HG03196 (cell line): ENCODE measurements around the gene UFSP2.
"Not testable (repeated sequence)": the region's sequence is repeated elsewhere in the genome, so short reads cannot be mapped to it uniquely, and the experiment has no call there.

Experiments
- ATAC-seq: cut with Tn5 transposase; IDR thresholded peaks from one replicate; pipeline ENCODE4 v1.9.1; 2021; ENCODE audit not compliant: unreplicated experiment

UFSP2 gene

GRCh38 chr4:185384930-185385331 lies 40.8 kb downstream of the UFSP2 start:
- ATAC-seq: no peak

DNA sequence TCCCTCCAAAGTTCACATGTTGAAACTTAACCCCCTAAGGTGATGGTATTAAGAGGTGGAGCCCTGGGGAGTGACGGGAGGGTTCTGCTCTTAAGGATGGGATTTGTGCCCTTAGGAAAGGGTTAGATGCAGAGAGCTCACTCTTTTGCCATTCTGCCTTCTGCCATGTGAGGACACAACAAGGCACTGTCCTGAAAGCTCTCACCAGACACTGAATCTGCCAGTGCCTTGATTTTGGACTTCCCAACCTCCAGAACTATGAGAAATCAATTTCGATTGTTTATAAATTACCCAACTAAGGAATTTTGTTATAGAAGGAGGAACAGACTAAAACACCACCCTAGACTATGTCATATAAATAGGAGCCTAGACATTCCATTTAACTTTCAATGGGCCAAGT lies 41.7 kb downstream of the UFSP2 start:
- no peak for ATAC-seq

DNA sequence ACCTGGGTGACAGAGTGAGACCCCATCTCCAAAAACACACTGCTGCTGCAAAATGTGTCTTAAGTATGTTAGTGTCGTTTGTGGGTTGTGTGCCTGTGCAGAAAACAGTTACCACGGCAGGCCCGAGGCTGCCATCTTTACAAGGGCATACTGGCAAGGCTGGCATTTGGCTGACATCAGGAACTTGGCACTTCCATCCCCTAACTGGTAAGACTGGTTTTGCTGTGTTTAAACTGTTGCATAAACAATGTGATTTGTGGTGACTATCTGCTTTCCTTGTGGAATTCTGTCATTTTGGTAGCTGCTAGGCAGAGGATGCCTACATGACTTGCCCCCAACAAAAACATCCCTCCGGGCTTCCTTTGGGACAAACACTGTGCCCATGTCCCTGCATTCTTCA lies 42.3 kb downstream of the UFSP2 start:
- ATAC-seq: no peak

- ATAC-seq: no peak
Observed at GRCh38 chr4:185382754-185383153, 43.0 kb downstream of the UFSP2 start.

DNA sequence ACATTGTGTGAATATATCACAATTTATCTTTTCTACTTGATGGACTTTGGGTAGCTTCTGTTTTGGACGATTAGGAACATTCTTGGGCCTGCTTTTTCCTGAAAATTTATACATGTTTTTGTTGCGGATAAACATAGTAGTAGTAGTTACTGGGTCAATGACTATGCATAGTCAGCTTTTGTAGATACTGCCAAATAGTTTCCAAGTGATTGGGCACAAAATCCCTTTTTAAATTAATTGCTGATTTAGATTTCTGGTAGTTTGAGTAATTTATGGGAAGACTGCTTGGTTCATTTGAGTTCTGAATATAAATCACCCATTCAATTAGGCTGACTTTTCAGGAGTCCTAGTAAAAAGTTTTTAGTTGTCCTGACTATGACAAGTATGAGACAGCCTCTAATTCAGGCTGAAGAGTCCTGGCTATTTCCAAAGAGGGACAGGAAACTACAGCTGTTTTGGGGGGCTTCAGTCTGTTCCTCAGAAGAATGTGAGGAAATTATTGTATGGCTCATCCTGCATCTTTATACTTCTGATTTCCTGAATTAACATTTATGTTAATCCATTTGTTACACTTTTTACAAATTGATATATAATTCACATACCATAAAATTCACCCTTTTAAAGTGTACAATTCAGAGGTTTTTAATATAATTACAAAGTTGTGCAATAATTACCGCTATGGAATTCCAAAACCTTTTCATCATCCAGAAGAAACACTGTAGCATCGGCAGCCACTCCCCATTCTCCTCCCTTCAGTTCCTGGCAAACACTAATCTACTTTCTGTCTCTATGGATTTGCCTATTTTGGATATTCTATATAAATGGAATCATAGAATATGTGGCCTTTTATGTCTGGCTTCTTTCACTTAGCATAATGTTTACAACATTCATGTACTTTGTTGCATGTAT lies 44.2 kb downstream of the UFSP2 start:
- ATAC-seq: no peak

- ATAC-seq: no peak
Observed at GRCh38 chr4:185380320-185380719, 45.4 kb downstream of the UFSP2 start.

GRCh38 chr4:185379326-185380295 lies 46.2 kb downstream of the UFSP2 start:
- no peak for ATAC-seq

DNA sequence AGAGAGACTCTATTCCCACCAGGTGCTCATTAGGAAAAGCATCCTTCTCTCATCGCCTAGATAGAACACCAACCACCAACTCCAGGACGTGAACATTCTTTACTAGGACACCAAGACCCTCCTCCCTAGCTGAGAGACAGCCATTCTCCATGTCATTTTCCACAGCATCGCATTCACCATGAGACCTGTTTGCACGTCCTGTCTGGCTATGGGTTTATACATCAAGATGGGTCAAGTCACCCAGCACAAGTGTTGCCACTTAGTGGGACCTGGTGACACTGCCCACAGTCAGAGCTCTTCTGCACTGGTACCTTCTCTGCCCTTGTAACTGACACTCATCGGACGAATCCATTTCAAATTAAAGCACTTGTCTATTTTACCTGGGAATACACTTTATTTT lies 47.5 kb downstream of the UFSP2 start:
- ATAC-seq: no peak

- ATAC-seq: no peak
Observed at GRCh38 chr4:185374573-185374972, 51.2 kb downstream of the UFSP2 start.

- ATAC-seq: no peak
Observed at GRCh38 chr4:185374027-185374426, 51.7 kb downstream of the UFSP2 start.

- ATAC-seq: no peak
Observed at GRCh38 chr4:185371702-185372101, 54.1 kb downstream of the UFSP2 start.

GRCh38 chr4:185370268-185370949 lies 55.4 kb downstream of the UFSP2 start:
- ATAC-seq: no peak

GRCh38 chr4:185369731-185370130 lies 56.0 kb downstream of the UFSP2 start:
- ATAC-seq: no peak

DNA sequence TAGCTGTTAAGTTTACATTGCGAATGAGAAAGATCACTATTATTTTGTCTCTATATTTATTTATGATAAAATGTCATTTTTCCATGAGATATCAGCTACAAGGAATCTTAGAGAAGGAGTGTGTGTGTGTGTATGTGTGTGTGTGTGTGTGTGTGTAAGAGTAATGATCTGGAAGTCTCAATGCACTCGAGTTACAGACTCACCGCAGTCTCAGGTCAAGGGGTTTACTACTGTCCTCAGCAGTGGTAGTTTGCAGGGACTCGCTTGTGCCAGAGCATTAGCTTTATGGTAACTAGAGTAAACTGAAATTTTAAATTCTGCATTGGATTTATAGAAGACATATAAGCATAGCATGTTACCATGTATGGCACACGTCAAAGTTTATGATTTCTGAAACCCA lies 60.9 kb downstream of the UFSP2 start:
- ATAC-seq: no peak

GRCh38 chr4:185363251-185363650 lies 62.5 kb downstream of the UFSP2 start:
- ATAC-seq: no peak

DNA sequence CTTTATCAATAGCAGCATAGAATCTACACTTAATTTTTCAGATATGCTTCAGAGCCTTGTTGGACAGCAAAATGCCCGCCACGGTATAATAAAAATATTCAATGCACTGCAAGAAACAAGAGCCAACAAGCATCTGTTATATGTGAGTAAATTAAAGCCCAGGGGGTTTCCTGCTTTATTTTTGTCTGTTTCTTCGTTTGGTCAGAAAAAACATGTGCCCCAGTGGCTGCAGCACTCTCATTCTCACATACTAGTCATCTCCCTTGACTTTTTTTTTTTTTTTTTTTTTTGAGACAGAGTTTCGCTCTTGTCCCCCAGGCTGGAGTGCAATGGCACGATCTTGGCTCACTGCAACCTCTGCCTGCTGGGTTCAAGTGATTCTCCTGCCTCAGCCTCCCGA lies 63.2 kb downstream of the UFSP2 start:
- not testable (repeated sequence) for ATAC-seq

DNA sequence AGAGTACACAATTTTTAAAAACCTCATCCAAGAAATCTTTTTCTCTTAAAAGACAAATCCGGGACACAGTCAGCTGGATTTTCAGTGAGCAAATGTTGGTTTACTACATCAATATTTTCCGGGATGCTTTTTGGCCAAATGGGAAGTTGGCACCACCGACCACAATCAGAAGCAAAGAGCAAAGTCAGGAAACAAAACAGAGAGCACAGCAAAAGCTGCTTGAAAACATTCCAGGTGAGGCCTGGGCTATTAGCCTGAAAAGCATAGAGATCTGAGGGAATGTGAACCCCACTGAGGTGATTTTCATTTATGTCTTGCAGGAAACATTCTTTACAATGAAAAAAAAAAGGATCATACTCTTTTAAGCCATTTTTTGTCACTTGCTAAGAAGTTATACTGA lies 63.9 kb downstream of the UFSP2 start:
- no peak for ATAC-seq

GRCh38 chr4:185359767-185360446 lies 65.9 kb downstream of the UFSP2 start:
- no peak for ATAC-seq

DNA sequence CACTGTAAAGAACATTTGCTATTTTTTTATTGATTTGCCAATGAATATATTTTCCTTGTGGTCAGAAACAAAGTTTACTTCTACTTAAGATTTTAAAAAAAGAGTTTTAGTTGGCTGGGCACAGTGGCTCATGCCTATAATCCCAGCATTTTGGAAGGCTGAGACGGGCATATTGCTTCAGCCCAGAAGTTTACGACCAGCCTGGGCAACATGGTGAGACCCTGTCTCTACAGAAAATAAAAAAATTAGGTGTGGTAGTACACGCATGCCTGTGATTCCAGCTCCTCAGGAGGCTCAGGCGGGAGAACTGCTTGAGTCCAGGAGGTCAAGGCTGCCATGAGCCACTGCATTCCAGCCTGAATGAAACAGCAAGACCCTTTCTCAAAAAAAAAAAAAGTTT lies 66.8 kb downstream of the UFSP2 start:
- ATAC-seq: no peak

- no peak for ATAC-seq
Observed at GRCh38 chr4:185358514-185358913, 67.2 kb downstream of the UFSP2 start.
